Nucleus accumbens (tissue), 56 donors: ENCODE measurements around the gene EMX1.

ENCODE experiments used
- DNase-seq, 56 donors: peaks; one replicate each; lab custom pipeline; 2025; lab: John Stamatoyannopoulos, UW

The EMX1 gene

GRCh38 chr2:72972352-72973136, 55.2 kb downstream of the EMX1 start:
- DNase-seq: no peak

DNA sequence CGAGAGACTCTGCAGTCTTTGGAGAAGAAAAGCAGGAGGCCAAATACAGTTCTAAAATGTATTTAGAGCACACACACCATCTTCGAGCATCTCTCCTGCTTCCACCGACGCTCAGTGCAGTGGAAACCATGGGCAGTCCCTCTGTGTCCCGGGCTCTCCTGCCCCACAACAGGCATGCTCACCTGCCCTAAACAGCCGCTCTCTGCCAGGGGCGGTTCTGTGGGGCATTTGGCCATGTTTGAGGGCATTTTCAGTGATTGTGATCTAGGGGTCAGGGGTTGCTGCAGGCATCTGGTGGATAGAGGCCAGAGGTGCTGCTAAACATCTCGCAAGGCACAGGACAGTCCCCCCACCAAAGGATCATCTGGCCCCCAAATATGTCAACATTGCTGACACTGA, 55.8 kb downstream of the EMX1 start:
- no peak for DNase-seq

DNA sequence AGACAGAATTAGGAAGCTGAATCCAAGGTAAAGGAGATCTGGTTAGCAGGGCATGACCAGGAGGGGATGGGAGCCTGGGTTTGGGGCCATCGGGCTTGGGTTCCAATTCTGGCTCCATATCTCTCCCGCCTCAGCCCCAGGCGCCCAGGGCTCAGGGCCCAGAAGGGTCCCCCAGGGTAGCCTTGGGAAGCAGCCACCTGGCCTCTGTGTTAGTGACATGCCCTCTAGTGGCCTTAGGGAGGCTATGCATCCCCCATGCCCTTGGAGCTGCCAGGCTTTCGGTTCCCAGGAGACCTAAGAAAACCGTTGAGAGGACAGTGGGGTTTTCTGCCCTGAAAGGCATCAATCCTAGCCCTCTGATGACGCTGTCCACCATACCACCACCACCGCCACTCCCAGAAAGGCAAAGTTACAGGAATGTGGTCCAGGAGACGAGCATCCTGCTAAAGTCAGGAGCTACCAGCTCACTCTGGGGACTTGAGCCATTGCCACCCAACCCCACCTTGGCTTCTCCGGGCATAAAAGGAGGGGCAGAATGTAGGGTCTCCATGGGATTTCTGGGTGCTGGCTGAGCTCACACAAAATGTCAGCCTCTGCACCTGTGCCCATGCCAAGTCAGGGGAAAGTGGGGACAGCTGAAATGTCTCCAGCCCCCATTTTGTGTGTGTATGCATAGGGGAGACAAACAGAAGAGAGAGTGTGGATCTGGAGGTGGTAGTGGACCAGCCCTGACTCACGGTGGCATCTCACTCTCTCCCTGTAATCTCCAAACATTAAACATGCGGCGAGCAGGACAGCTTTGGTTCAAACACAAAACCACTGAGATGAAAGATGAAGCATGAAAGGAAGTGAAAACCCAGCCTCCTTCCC, 56.5 kb downstream of the EMX1 start:
- DNase-seq: peak in 12 of 56 donors; percentile 6 to 42 (median 13)

GRCh38 chr2:72974436-72974754, 57.1 kb downstream of the EMX1 start:
- DNase-seq: no peak

DNA sequence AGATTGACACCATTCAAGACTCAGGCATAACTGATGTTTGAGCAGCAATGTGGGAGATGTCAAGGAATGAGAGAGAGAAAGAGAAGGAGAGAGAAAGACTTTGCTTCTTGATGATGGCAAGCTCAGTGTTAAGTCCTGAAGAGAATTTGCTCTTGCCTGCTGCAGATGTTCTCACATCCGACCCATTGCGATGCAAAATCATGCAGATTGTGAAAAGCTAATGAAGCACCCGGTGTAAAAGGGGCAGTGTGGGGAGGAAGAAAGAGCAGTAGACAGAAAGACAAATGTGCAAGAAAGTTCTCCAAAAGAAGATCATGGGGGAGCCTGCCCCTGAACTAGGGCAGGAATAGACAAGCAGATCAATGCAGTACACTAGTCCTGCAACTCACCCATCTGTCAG, 57.7 kb downstream of the EMX1 start:
- no peak for DNase-seq

DNA sequence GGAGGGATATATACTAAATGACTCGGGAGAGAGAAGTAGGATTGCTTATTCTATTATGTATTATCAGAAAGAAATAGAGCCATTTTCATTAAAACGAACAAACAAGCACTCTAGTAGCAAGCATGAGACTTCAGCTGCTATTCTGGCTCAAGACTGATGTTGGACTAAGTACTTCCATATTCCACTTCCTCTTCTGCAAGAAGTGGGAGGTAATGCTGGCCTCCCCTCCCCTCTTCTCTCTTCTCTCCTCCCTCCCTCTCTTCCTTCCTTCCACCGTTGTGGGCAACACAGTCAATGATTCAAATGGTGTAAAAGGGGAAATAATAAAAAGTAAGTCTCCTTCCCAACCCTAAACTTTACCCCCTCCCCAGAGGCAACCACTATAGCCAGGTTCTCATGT, 62.6 kb downstream of the EMX1 start:
- DNase-seq: no peak

DNA sequence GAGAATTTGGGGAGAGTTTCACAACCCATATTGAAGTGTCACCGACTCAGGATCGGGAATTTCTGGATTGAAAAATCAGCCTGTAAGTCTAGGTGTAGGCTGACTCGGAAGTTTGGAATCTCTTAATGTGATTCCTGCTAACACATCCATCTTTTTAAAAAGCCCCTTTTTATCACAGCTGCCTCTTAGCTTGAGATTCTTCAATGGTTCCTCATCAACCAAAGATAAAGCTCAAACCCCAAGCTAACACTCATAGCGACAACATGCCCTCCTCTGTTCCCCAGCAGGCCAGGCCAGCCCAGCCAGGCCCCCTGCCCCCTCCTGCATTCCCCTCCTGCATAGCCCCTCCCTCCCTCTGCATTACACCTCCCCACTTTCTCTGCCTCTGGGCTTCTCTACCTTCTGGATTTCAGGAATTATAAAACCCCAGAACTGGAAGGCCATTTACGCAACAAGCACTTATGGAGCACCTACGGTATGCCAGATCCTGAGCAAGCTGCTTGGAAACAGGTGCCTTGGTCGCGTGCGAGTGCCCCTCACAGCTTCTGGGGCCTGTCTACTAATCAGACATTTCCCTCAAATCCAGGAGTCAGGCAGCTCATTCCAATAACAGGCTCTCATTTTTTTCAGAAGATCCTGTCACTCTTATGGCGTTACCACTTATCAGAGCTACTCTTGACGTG, 63.4 kb downstream of the EMX1 start:
- no peak for DNase-seq

- no peak for DNase-seq
These were observed 64.2 kb downstream of the EMX1 start for GRCh38 chr2:72981536-72981935.

- no peak for DNase-seq
These were observed 64.9 kb downstream of the EMX1 start for GRCh38 chr2:72982219-72982618.

DNA sequence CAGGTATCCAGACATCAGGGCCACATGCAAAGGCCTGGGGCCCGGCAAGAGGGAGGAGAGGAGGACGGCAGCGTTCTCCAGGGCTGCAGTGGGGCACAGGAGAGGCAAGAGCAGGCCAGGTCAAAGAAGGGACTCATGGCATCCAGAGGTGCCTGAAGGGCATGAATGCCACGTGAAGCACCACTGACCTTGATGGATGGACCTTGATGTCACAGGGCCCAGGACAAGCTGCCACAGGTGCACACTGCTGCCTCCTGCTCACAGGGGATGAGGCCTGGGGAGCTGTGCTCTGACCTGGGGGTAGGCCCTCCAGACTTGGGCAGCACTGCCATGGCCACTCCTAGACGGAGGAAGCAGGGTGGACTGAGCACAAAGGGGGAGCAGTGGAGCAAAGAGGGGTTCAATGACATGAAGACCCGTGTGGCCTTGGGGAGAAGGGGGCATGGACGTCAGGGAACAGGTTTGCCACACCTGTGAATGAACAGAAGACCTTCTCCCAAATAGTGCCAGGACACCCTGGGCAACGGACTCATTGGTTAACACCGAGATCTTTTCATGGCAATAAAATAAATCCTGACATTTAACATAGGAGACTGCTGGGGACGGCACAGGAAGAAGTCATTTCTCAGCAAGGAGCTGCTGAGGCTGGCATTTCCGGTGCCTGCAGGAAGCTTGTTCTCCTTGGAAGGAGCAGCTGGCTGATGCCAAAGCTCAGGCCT, 65.6 kb downstream of the EMX1 start:
- DNase-seq: no peak

DNA sequence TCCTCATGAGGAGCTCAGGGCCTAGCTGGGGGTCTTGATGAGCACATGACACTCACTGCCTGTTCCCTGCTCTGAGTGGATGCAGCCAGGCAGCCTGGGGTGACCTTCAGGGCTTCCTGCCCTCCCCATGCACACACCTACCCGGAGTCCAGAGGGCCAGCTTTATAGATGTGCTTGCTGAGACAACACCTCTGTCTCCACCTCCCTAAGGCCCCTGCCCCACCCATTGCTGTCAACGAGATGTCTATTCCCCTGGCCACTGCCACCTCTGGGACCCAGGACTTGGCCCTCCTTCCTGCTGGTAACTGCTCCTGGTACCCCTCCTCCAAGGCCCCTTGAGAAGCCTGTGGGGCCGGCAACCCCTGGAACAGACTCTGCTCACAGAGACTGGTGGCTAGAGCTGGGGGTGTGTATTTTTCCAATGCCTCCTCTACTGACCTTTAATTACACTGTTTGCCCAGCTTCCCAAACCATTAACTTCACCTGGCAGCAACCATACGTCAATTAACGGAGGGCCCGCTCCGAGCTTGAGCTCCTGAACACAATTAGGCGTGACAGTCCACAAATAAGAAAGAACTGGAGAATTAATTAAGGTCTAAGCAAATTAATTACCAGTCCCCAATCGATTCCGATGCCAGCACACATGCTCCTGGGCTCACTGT, 66.3 kb downstream of the EMX1 start:
- no peak for DNase-seq

- DNase-seq: no peak
These were observed 66.9 kb downstream of the EMX1 start for GRCh38 chr2:72984172-72984671.
